Activated T-cell treated with anti-CD3 and anti-CD28 coated beads for 1 hour (primary cell): Measurements from ENCODE around the gene SPOCK3.

Source experiments
- DNase-seq: peaks from one replicate; pipeline ENCODE4 v3.0.0-alpha.2; 2020; ENCODE audit warnings: low read depth

The SPOCK3 gene

GRCh38 chr4:167176723-167177367 lies 57.4 kb downstream of the SPOCK3 start:
- no peak for DNase-seq

GRCh38 chr4:167171928-167172327 lies 62.4 kb downstream of the SPOCK3 start:
- no peak for DNase-seq

- no peak for DNase-seq
These were observed 65.7 kb downstream of the SPOCK3 start for GRCh38 chr4:167168611-167169010.

GRCh38 chr4:167150587-167150986 lies 83.7 kb downstream of the SPOCK3 start:
- no peak for DNase-seq

- no peak for DNase-seq
These were observed 89.7 kb downstream of the SPOCK3 start for GRCh38 chr4:167144605-167145004.

- no peak for DNase-seq
These were observed 91.3 kb downstream of the SPOCK3 start for GRCh38 chr4:167143018-167143417.

GRCh38 chr4:167136270-167136669 lies 98.0 kb downstream of the SPOCK3 start:
- no peak for DNase-seq

GRCh38 chr4:167129146-167129545 lies 105.1 kb downstream of the SPOCK3 start:
- no peak for DNase-seq

GRCh38 chr4:167119392-167119791 lies 114.9 kb downstream of the SPOCK3 start:
- no peak for DNase-seq

GRCh38 chr4:167117273-167117672 lies 117.0 kb downstream of the SPOCK3 start:
- no peak for DNase-seq

GRCh38 chr4:167114416-167114971 lies 119.8 kb downstream of the SPOCK3 start:
- no peak for DNase-seq

GRCh38 chr4:167111622-167112021 lies 122.7 kb downstream of the SPOCK3 start:
- DNase-seq = no peak

GRCh38 chr4:167111092-167111491 lies 123.2 kb downstream of the SPOCK3 start:
- no peak for DNase-seq

- no peak for DNase-seq
These were observed 124.4 kb downstream of the SPOCK3 start for GRCh38 chr4:167109859-167110258.

- DNase-seq = no peak
These were observed 128.4 kb downstream of the SPOCK3 start for GRCh38 chr4:167105857-167106256.

GRCh38 chr4:167102475-167102874 lies 131.8 kb downstream of the SPOCK3 start:
- no peak for DNase-seq

GRCh38 chr4:167101035-167101434 lies 133.3 kb downstream of the SPOCK3 start:
- no peak for DNase-seq

- DNase-seq = no peak
These were observed 134.2 kb downstream of the SPOCK3 start for GRCh38 chr4:167100120-167100519.

- no peak for DNase-seq
These were observed 146.2 kb downstream of the SPOCK3 start for GRCh38 chr4:167088115-167088514.

GRCh38 chr4:167084321-167084720 lies 150.0 kb downstream of the SPOCK3 start:
- no peak for DNase-seq

- no peak for DNase-seq
These were observed 154.5 kb downstream of the SPOCK3 start for GRCh38 chr4:167079762-167080161.

- DNase-seq = no peak
These were observed 181.6 kb downstream of the SPOCK3 start for GRCh38 chr4:167052631-167053091.

- DNase-seq = no peak
These were observed 185.0 kb downstream of the SPOCK3 start for GRCh38 chr4:167049257-167049656.

- DNase-seq = no peak
These were observed 192.8 kb downstream of the SPOCK3 start for GRCh38 chr4:167041524-167041923.
